ENCODE results near the gene SIRT3. TPM values are rescaled to one million over a fixed set of nuclear protein-coding genes. Genes with fewer than 3 reads are reported as not detected.

The SIRT3 gene
- total and polyA plus RNA-seq, 4 donors = 9.9 to 17.1 (median 14.6) TPM

DNA sequence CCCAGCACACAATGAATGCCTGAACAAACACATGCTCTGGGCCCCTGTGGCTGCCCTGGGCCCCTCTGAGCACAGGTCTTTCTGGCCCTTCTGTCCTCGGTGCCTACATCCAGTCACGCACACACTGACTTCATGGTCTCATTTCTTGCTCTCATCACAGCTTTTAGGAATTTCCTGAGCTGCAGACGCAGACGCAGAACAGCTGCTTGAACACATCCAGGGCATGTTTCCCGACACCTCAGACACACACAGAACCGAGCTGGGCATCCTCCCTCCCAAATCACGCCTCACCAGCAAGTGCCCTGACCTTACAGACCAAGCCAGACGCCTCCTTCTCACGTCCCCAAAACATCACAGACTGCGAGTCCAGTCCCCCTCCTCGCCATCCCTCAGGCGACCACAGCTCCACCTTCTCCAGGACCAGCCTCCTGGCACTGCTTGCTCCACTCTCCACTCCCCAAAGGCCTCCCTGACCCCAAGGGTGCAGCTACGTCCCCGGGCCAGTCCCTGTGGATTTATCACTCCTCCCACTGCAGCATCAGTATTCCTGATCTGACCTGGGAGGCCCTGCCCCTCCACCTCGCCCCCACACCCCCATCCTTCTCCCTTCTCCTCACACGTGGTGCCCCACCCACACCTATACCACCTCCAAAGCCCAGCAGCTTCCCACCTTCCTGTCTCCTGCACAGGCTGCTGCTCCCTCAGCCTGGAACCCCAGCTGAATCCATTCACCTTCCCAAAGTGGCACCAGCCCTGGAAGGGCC lies 12.9 kb downstream of the SIRT3 start:
- 93% methylated on average over 16 of the region's 16 CpGs for WGBS
- DNase-seq (ENCODE audit: low spot score) = no peak
- no peak for TF ChIP-seq NR2F2 (IDR thresholded peaks at IDR 0.05)
- TF ChIP-seq SP1 (IDR thresholded peaks at IDR 0.05) = no peak
- TF ChIP-seq EGR1 (IDR thresholded peaks at IDR 0.05; ENCODE audit: low read depth in 2 of 2) = no peak
- TF ChIP-seq RXRA (IDR thresholded peaks at IDR 0.05) = no peak
- no peak for TF ChIP-seq YY1 (IDR thresholded peaks at IDR 0.05)
- TF ChIP-seq CTCF (IDR thresholded peaks at IDR 0.05; ENCODE audit: low read depth, low read length, missing input control) = no peak
- TF ChIP-seq, protein P1, sequence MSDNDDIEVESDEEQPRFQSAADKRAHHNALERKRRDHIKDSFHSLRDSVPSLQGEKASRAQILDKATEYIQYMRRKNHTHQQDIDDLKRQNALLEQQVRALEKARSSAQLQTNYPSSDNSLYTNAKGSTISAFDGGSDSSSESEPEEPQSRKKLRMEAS (IDR thresholded peaks at IDR 0.05) = no peak
- TF ChIP-seq, protein P2, sequence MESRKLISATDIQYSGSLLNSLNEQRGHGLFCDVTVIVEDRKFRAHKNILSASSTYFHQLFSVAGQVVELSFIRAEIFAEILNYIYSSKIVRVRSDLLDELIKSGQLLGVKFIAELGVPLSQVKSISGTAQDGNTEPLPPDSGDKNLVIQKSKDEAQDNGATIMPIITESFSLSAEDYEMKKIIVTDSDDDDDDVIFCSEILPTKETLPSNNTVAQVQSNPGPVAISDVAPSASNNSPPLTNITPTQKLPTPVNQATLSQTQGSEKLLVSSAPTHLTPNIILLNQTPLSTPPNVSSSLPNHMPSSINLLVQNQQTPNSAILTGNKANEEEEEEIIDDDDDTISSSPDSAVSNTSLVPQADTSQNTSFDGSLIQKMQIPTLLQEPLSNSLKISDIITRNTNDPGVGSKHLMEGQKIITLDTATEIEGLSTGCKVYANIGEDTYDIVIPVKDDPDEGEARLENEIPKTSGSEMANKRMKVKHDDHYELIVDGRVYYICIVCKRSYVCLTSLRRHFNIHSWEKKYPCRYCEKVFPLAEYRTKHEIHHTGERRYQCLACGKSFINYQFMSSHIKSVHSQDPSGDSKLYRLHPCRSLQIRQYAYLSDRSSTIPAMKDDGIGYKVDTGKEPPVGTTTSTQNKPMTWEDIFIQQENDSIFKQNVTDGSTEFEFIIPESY (IDR thresholded peaks at IDR 0.05) = no peak
- TF ChIP-seq FOXA2 (IDR thresholded peaks at IDR 0.05) = no peak
- TF ChIP-seq REST (IDR thresholded peaks at IDR 0.05) = no peak
- TF ChIP-seq HNF4A (conservative IDR thresholded peaks at IDR 0.05) = no peak
- TF ChIP-seq GABPA (IDR thresholded peaks at IDR 0.05 in 1 of 2, conservative IDR thresholded peaks at IDR 0.05 in 1 of 2) = no peak
- no peak for TF ChIP-seq HNF4G (IDR thresholded peaks at IDR 0.05)
- TF ChIP-seq TAF1 (conservative IDR thresholded peaks at IDR 0.05) = no peak
- TF ChIP-seq JUND (IDR thresholded peaks at IDR 0.05) = no peak
- TF ChIP-seq ATF3 (IDR thresholded peaks at IDR 0.05) = no peak
- TF ChIP-seq FOXA1 (IDR thresholded peaks at IDR 0.05) = no peak
- no peak for TF ChIP-seq RAD21 (IDR thresholded peaks at IDR 0.05)

More for the DNA sequence above, 12.9 kb downstream of the SIRT3 start:
- Histone ChIP-seq H3K4me1 (ENCODE audit: control insufficient read depth in 4 of 4, insufficient read depth in 4 of 4, low read length in 3 of 4) (no peaks in the 10 kb centered on the region), H3K9me3 (ENCODE audit: control insufficient read depth in 4 of 4, low read length in 3 of 4) (no peaks in the 10 kb centered on the region), H3K9ac (ENCODE audit: low read depth in 1 of 2, low read length in 2 of 2) (no peak overlapping the region), H3K4me3 (ENCODE audit: low read depth in 1 of 3, low read length in 3 of 3) (no peak overlapping the region), H3K27ac (ENCODE audit: low read depth in 1 of 2, low read length in 2 of 2) (no peak overlapping the region), H3K27me3 (ENCODE audit: control insufficient read depth in 4 of 4, insufficient read depth in 4 of 4, low read length in 3 of 4) (no peaks in the 10 kb centered on the region), H3K36me3 (ENCODE audit: control insufficient read depth in 4 of 4, insufficient read depth in 3 of 4, low read depth in 1 of 4, low read length in 3 of 4) (peaks cover 0 to 21% (median 6%) of the 10 kb centered on the region in 4 donors)
